GM12873 (cell line): Measurements from ENCODE around the gene PDCL2.

Experiments
- TF ChIP-seq, protein P1 (sequence below): IDR thresholded peaks from 2 replicates; pipeline ENCODE4 v1.5.1; 2012; ENCODE audit warnings: low read depth, mild to moderate bottlenecking, moderate library complexity, low read length, control low read depth; ENCODE audit not compliant: insufficient read depth; ENCODE audit errors: missing control alignments

The PDCL2 gene

DNA sequence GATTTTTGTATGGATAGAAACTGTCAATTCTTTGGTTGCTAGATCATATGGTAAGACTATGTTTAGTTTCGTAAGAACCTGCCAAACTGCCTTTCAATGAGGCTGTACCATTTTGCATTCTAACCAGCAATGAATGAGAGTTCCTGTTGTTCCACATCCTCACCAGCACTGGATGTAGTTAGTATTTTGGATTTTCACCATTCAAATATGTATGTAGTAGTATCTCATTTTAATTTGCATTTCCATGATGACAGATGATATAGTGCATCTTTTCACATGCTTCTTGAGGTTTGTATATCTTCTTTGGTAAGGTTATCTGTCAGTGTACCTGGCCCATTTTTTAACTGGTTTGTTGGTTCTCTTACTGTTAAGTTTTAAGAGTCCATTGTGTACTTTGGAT is 80.0 kb downstream of the PDCL2 start:
- TF ChIP-seq, protein P1, sequence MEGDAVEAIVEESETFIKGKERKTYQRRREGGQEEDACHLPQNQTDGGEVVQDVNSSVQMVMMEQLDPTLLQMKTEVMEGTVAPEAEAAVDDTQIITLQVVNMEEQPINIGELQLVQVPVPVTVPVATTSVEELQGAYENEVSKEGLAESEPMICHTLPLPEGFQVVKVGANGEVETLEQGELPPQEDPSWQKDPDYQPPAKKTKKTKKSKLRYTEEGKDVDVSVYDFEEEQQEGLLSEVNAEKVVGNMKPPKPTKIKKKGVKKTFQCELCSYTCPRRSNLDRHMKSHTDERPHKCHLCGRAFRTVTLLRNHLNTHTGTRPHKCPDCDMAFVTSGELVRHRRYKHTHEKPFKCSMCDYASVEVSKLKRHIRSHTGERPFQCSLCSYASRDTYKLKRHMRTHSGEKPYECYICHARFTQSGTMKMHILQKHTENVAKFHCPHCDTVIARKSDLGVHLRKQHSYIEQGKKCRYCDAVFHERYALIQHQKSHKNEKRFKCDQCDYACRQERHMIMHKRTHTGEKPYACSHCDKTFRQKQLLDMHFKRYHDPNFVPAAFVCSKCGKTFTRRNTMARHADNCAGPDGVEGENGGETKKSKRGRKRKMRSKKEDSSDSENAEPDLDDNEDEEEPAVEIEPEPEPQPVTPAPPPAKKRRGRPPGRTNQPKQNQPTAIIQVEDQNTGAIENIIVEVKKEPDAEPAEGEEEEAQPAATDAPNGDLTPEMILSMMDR: no peak

DNA sequence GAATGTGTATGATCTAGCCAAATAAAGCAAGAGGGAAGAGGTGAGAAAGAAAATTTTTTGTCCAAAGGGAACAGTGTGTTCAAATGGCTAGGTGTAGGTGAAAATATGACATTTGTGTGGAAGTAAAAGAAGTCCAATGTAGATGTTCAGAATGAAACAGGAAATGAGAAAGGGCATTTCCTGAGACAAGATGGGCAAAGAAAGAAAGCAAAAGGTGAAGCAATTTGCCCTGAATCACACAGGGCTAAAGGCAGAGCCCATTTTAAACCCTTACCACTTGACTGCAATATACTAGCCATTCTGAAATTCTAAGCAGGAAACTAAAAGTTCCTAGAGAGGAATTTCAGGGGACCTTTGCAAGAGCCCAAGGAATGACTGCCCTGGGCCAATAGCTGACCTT is 81.4 kb downstream of the PDCL2 start:
- TF ChIP-seq, protein P1: no peak

DNA sequence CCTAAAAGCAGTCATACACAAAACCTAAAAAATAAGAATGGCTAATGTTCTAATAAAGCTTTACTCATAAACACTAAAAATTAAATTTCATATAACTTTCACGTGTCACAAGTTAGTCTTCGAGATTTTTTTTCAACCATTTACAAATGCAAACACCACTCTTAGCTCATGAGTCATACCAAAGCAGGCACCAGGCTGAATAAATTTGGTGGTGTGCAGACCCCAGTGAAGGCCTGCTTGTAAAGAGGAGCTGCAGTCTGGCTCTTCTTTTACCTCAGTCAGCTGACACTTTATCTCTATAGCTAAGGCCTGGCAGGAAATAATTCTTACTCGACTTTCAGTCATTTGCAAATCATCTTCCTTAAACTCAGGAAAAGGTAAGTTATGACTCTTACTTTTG is 82.8 kb downstream of the PDCL2 start:
- TF ChIP-seq, protein P1: no peak

DNA sequence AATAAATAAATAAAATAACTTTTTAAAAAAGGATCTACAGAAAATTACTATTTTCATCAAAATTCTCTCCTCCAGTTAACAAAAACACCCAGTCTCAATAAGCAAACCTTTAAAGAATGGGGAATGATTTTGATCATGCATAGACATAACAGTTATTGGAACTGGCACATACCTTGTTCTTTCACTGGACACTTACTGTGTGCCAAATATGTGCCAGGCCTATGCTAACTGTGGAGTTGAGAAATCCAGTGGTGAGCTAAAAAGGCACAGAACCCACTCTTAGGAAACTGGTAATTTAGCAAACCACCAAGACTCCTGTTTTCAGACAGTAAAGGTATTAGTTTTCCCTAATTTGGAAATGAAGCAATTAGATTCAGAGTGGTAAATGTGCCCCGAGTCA is 84.4 kb downstream of the PDCL2 start:
- TF ChIP-seq, protein P1: no peak
